HG03103 (cell line): ENCODE data around the gene ATP13A2.
"Not testable (repeated sequence)": the region's sequence is repeated elsewhere in the genome, so short reads cannot be mapped to it uniquely, and the experiment has no call there.

Source experiments
- ATAC-seq: cut with Tn5 transposase; IDR thresholded peaks from one replicate; pipeline ENCODE4 v1.9.1; 2021; ENCODE audit warnings: low read depth; ENCODE audit not compliant: unreplicated experiment

ATP13A2 gene

GRCh38 chr1:16964169-16964568, 47.6 kb downstream of the ATP13A2 start:
- ATAC-seq = not testable (repeated sequence)

GRCh38 chr1:16961297-16962133, 50.2 kb downstream of the ATP13A2 start:
- no peak for ATAC-seq

GRCh38 chr1:16960560-16961296, 51.0 kb downstream of the ATP13A2 start:
- ATAC-seq = no peak

- no peak for ATAC-seq
Observed at GRCh38 chr1:16958475-16958874, 53.3 kb downstream of the ATP13A2 start.

- ATAC-seq = no peak
Observed at GRCh38 chr1:16957731-16958130, 54.0 kb downstream of the ATP13A2 start.

- ATAC-seq = no peak
Observed at GRCh38 chr1:16956775-16957174, 55.0 kb downstream of the ATP13A2 start.

GRCh38 chr1:16955186-16955585, 56.5 kb downstream of the ATP13A2 start:
- no peak for ATAC-seq

- no peak for ATAC-seq
Observed at GRCh38 chr1:16954579-16954978, 57.1 kb downstream of the ATP13A2 start.

GRCh38 chr1:16952376-16952775, 59.4 kb downstream of the ATP13A2 start:
- not testable (repeated sequence) for ATAC-seq

GRCh38 chr1:16949026-16949425, 62.7 kb downstream of the ATP13A2 start:
- ATAC-seq = not testable (repeated sequence)

- not testable (repeated sequence) for ATAC-seq
Observed at GRCh38 chr1:16948282-16948891, 63.3 kb downstream of the ATP13A2 start.

GRCh38 chr1:16946646-16947045, 65.1 kb downstream of the ATP13A2 start:
- no peak for ATAC-seq

- not testable (repeated sequence) for ATAC-seq
Observed at GRCh38 chr1:16946185-16946584, 65.5 kb downstream of the ATP13A2 start.

GRCh38 chr1:16945512-16945911, 66.2 kb downstream of the ATP13A2 start:
- ATAC-seq = not testable (repeated sequence)

GRCh38 chr1:16944038-16944437, 67.7 kb downstream of the ATP13A2 start:
- ATAC-seq = no peak

GRCh38 chr1:16939386-16940180, 72.1 kb downstream of the ATP13A2 start:
- not testable (repeated sequence) for ATAC-seq

GRCh38 chr1:16938351-16939321, 73.1 kb downstream of the ATP13A2 start:
- no peak for ATAC-seq

- ATAC-seq = not testable (repeated sequence)
Observed at GRCh38 chr1:16936580-16936979, 75.1 kb downstream of the ATP13A2 start.
